GM23338 (cell line): Measurements from ENCODE around the gene SUPT5H. TPM values are rescaled to one million over a fixed set of nuclear protein-coding genes. Genes with fewer than 3 reads are reported as not detected.

ENCODE experiments used
- ATAC-seq: fragments of 200-7000 bp; cut with Tn5 transposase; 3 replicates; pipeline ENCODE4 v1.9.1; 2020
- DNase-seq: peaks from one replicate; pipeline ENCODE4 v3.0.0-alpha.2; 2015; ENCODE audit warnings: low spot score
- H2AFZ ChIP-seq: fragments of 200-600 bp; sonication (generic); 2 replicates; pipeline ENCODE4 v1.8.0; 2016; ENCODE audit warnings: antibody characterized with exemption, mild to moderate bottlenecking, moderate library complexity
- H3F3A ChIP-seq: fragments of 200-600 bp; sonication (generic); replicated peaks from 2 replicates; pipeline ENCODE4 v1.8.0; 2017; ENCODE audit warnings: antibody characterized with exemption, mixed run types, low read depth
- H3K27ac ChIP-seq: fragments of 200-600 bp; sonication (generic); 2 replicates; pipeline ENCODE4 v1.6.1; 2016; ENCODE audit warnings: low read depth
- H3K27me3 ChIP-seq: fragments of 200-600 bp; sonication (generic); 2 replicates; pipeline ENCODE4 v1.8.0; 2016; ENCODE audit warnings: mild to moderate bottlenecking, mixed run types, moderate library complexity; ENCODE audit not compliant: insufficient read depth
- H3K36me3 ChIP-seq: fragments of 200-600 bp; sonication (generic); 2 replicates; pipeline ENCODE4 v1.8.0; 2016; ENCODE audit warnings: mild to moderate bottlenecking; ENCODE audit not compliant: insufficient read depth
- H3K4me1 ChIP-seq: fragments of 200-600 bp; sonication (generic); 2 replicates; pipeline ENCODE4 v1.8.0; 2016; ENCODE audit warnings: mild to moderate bottlenecking, moderate library complexity; ENCODE audit not compliant: insufficient read depth
- H3K4me2 ChIP-seq: fragments of 200-600 bp; sonication (generic); 2 replicates; pipeline ENCODE4 v1.7.1; 2017; ENCODE audit warnings: mixed run types
- H3K4me3 ChIP-seq: fragments of 200-600 bp; sonication (generic); 2 replicates; pipeline ENCODE4 v1.6.1; 2016; ENCODE audit warnings: mixed run types
- H3K79me2 ChIP-seq: fragments of 200-600 bp; sonication (generic); replicated peaks from 2 replicates; pipeline ENCODE4 v1.8.0; 2017; ENCODE audit warnings: mild to moderate bottlenecking; ENCODE audit not compliant: insufficient read depth
- H3K9me2 ChIP-seq: fragments of 200-600 bp; sonication (generic); 2 replicates; pipeline ENCODE4 v1.8.0; 2017; ENCODE audit not compliant: insufficient read depth
- H4K20me1 ChIP-seq: fragments of 200-600 bp; sonication (generic); replicated peaks from 2 replicates; pipeline ENCODE4 v1.8.0; 2017; ENCODE audit warnings: mild to moderate bottlenecking; ENCODE audit not compliant: insufficient read depth
- H3K27ac Mint-ChIP-seq: 2 replicates; pipeline ENCODE4 v1.8.0; 2020; ENCODE audit warnings: inconsistent platforms, mild to moderate bottlenecking, moderate library complexity, mixed read lengths
- H3K27me3 Mint-ChIP-seq: 3 replicates; pipeline ENCODE4 v1.8.0; 2022; ENCODE audit warnings: low read depth, mild to moderate bottlenecking, moderate library complexity, mixed read lengths, inconsistent platforms; ENCODE audit not compliant: insufficient read depth, poor library complexity
- H3K36me3 Mint-ChIP-seq: 3 replicates; pipeline ENCODE4 v1.8.0; 2021; ENCODE audit warnings: low read depth, mild to moderate bottlenecking, inconsistent platforms, moderate library complexity, mixed read lengths
- H3K4me1 Mint-ChIP-seq: 3 replicates; pipeline ENCODE4 v1.8.0; 2020; ENCODE audit warnings: mild to moderate bottlenecking, inconsistent platforms, mixed read lengths
- H3K4me3 Mint-ChIP-seq: 3 replicates; pipeline ENCODE4 v1.8.0; 2021; ENCODE audit warnings: moderate library complexity, mild to moderate bottlenecking, inconsistent platforms, mixed read lengths
- H3K9me3 Mint-ChIP-seq: 3 replicates; pipeline ENCODE4 v1.8.0; 2020; ENCODE audit warnings: moderate library complexity, mild to moderate bottlenecking, inconsistent platforms, mixed read lengths
- CREB1 ChIP-seq: fragments of 250-450 bp; sonication (Bioruptor Pico); IDR thresholded peaks from 2 replicates; pipeline ENCODE4 v1.5.0; 2020; ENCODE audit warnings: low read depth, mild to moderate bottlenecking, moderate library complexity
- CTCF ChIP-seq, 2 experiments: fragments of 200-600 bp in 1 of 2; sonication (generic) in 1 of 2; conservative IDR thresholded peaks; 2 replicates each; pipeline versions ENCODE4 v1.5.1 to v1.6.1; 2016 to 2017; ENCODE audit warnings: antibody characterized with exemption in 2 of 2, low read depth in 2 of 2, mild to moderate bottlenecking in 2 of 2, moderate library complexity in 1 of 2
- JUNB ChIP-seq: IDR thresholded peaks from one replicate; pipeline ENCODE4 v1.6.1; 2016; ENCODE audit warnings: antibody characterized with exemption; ENCODE audit not compliant: unreplicated experiment
- NANOG ChIP-seq: IDR thresholded peaks from 2 replicates; pipeline ENCODE4 v1.6.1; 2016; ENCODE audit warnings: antibody characterized with exemption, borderline replicate concordance
- POLR2AphosphoS5 ChIP-seq: IDR thresholded peaks from 2 replicates; pipeline ENCODE4 v1.6.1; 2016; ENCODE audit warnings: antibody characterized with exemption, low read depth
- REST ChIP-seq: IDR thresholded peaks from one replicate; pipeline ENCODE4 v1.6.1; 2018; ENCODE audit warnings: antibody characterized with exemption; ENCODE audit not compliant: unreplicated experiment
- STAT1 ChIP-seq: IDR thresholded peaks from one replicate; pipeline ENCODE4 v1.6.1; 2016; ENCODE audit warnings: antibody characterized with exemption; ENCODE audit not compliant: unreplicated experiment
- ZNF114 ChIP-seq: fragments of 250-450 bp; sonication (Bioruptor Pico); IDR thresholded peaks from 2 replicates; pipeline ENCODE4 v1.5.0; 2020; ENCODE audit warnings: mild to moderate bottlenecking, moderate library complexity
- polyA plus RNA-seq: library from polyadenylated mRNA; unstranded; fragments of >200 nt; fragmentation: Nextera tagmentation; extraction: Ambion mirVana; gene quantifications from 2 replicates; pipeline ENCODE4 v1.2.1, GENCODE V29; 2016
- total RNA-seq: library from RNA; depleted of rRNA; stranded (reverse); fragments of >200 nt; shearing (Covaris generic); gene quantifications from 2 replicates; pipeline ENCODE4 v1.2.3, GENCODE V29; 2014

Gene SUPT5H
- total and polyA plus RNA-seq, 2 experiments from 2014 or later = 108 to 150 TPM

GRCh38 chr19:39514840-39515550 lies 69.6 kb downstream of the SUPT5H start, which contains the start of gene SELENOV (continued):
- TF ChIP-seq CTCF (conservative IDR thresholded peaks at IDR 0.05; ENCODE audit: low read depth in 2 of 2) = peak; percentile 34 to 53
- TF ChIP-seq ZNF114 = no peak
- TF ChIP-seq REST = no peak
- peak; percentile 47 for TF ChIP-seq POLR2AphosphoS5
- TF ChIP-seq JUNB = no peak

DNA sequence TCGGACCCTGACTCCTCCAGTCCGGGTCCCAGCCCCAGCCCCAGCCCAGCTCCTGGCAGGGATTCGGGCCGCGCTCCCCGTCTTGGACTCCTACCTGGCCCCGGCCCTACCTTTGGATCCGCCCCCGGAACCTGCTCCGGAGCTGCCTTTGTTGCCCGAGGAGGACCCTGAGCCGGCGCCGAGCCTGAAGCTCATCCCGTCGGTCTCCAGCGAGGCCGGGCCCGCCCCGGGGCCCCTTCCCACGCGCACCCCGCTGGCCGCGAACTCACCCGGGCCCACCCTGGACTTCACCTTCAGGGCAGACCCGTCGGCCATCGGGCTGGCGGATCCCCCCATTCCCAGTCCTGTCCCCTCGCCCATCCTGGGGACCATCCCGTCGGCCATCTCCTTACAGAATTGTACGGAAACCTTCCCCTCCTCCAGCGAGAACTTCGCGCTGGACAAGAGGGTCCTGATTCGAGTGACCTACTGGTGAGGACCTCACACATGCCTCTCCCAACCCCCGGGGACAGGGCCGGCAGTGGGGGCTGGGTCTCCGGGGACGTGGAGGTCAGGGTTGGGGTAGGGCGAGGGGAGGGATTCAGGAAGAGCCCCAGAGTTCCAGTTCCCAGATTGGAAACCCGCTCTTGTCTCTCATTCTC lies 70.3 kb downstream of the SUPT5H start:
- H3K27me3 Mint-ChIP-seq = peaks cover 31% of the 10 kb centered on the region
- H3K9me2 ChIP-seq = no peaks in the 10 kb centered on the region
- H2AFZ ChIP-seq = peak overlapping the region; percentile 97
- TF ChIP-seq REST (no peak), STAT1 (no peak), POLR2AphosphoS5 (peak; percentile 28; the same call in 1 of the 2 replicates), CREB1 (0 out of 2 replicates have a peak, but pooled peaks have one; percentile 3), NANOG (no peak)

More for the DNA sequence above, 70.3 kb downstream of the SUPT5H start:
- Histone ChIP-seq H3K27me3 (peaks cover 17% of the 10 kb centered on the region), H3K4me1 (peaks cover 15% of the 10 kb centered on the region; the same call in 1 of the 2 replicates), H3K27ac (peak overlapping the region; percentile 92), H3F3A (0 out of 2 replicates have a peak, but pooled peaks cover 11% of the 10 kb centered on the region), H3K4me3 (peak overlapping the region; percentile 99), H4K20me1 (0 out of 2 replicates have a peak, but pooled peaks cover 4% of the 10 kb centered on the region), H3K79me2 (peaks cover 16% of the 10 kb centered on the region), H3K36me3 (no peaks in the 10 kb centered on the region), H3K4me2 (peak overlapping the region; percentile 94)
- peaks cover 25% of the 10 kb centered on the region for H3K4me1 Mint-ChIP-seq
- DNase-seq (peak; percentile 95), ATAC-seq (peak; percentile 82)
- peaks cover 9% of the 10 kb centered on the region; the same call in 2 of the 3 replicates for H3K9me3 Mint-ChIP-seq
- H3K36me3 Mint-ChIP-seq = peaks cover 25% of the 10 kb centered on the region
- peak overlapping the region; percentile 88 for H3K4me3 Mint-ChIP-seq
- peak overlapping the region; percentile 92 for H3K27ac Mint-ChIP-seq
